Sigmoid colon (tissue), 7 donors: Measurements from ENCODE around the gene SEC62. TPM values are rescaled to one million over a fixed set of nuclear protein-coding genes. Genes with fewer than 3 reads are reported as not detected.

ENCODE experiments used
- DNase-seq: peaks from one replicate; pipeline ENCODE4 v3.0.0-alpha.2; 2019
- H3K27ac ChIP-seq, 4 donors: fragments of 200-600 bp; sonication (generic); one replicate each; pipeline ENCODE4 v1.5.1; 2016 to 2019; ENCODE audit warnings: mild to moderate bottlenecking in 1 of 4
- H3K27me3 ChIP-seq, 3 donors: fragments of 200-600 bp; sonication (generic); one replicate each; pipeline ENCODE4 v1.5.1; 2019; ENCODE audit warnings: mild to moderate bottlenecking in 1 of 3
- H3K36me3 ChIP-seq, 4 donors: fragments of 200-600 bp; sonication (generic); one replicate each; pipeline ENCODE4 v1.5.1; 2016 to 2019
- H3K4me1 ChIP-seq, 4 donors: fragments of 200-600 bp; sonication (generic); one replicate each; pipeline ENCODE4 v1.5.1; 2017 to 2019
- H3K4me3 ChIP-seq, 4 donors: fragments of 200-600 bp; sonication (generic); one replicate each; pipeline ENCODE4 v1.5.1; 2017 to 2019; ENCODE audit warnings: mild to moderate bottlenecking in 2 of 4, moderate library complexity in 1 of 4
- H3K9me3 ChIP-seq, 4 donors: fragments of 200-600 bp in 3 of 4; sonication (generic) in 3 of 4; one replicate each; pipeline versions ENCODE4 v1.5.1 to v1.6.1; 2013 to 2019
- CTCF ChIP-seq, 4 experiments: fragments of 450-650 bp in 3 of 4; fragments of 200-600 bp in 1 of 4; IDR thresholded peaks; one replicate each; pipeline ENCODE4 v1.5.1; 2016 to 2019; ENCODE audit warnings: antibody characterized with exemption in 4 of 4, mild to moderate bottlenecking in 3 of 4, moderate library complexity in 2 of 4
- EP300 ChIP-seq, 4 donors: sonication (generic); formaldehyde crosslinking; IDR thresholded peaks; one replicate each; pipeline ENCODE4 v1.6.1; 2017; ENCODE audit warnings: antibody characterized with exemption in 4 of 4
- POLR2A ChIP-seq, 2 donors: fragments of 450-650 bp; IDR thresholded peaks; one replicate each; pipeline ENCODE4 v1.6.1; 2016; ENCODE audit warnings: antibody characterized with exemption in 2 of 2, mild to moderate bottlenecking in 2 of 2, moderate library complexity in 2 of 2
- POLR2AphosphoS5 ChIP-seq, 4 donors: sonication (generic); formaldehyde crosslinking; IDR thresholded peaks; one replicate each; pipeline ENCODE4 v1.6.1; 2017; ENCODE audit warnings: antibody characterized with exemption in 4 of 4
- WGBS, 2 donors: extraction: QIAGEN DNeasy Blood & Tissue Kit; methylation state at CpG; one replicate each; pipeline ENCODE4 v1.1.7; 2013; 5-methylcytosine and 5-hydroxymethylcytosine counted together
- intact Hi-C: fragments of 100-400 bp; cut with DNase I; formaldehyde crosslinking; loops from one replicate; pipeline ENCODE4 v1.15.1; 2023
- polyA plus RNA-seq, 3 donors: library from polyadenylated mRNA; stranded (reverse); fragments of 200-250 nt; gene quantifications; one replicate each; pipeline ENCODE4 v1.2.3, GENCODE V29; 2013
- total RNA-seq, 4 donors: library from RNA; depleted of rRNA; stranded (reverse); fragments of >200 nt; gene quantifications; one replicate each; pipeline ENCODE4 v1.1.0, GENCODE V29; 2016
- donor health status: healthy with polysubstance abuse.
- donor health status: Bipolar disorder and iron deficiency.
- donor health status: healthy.

Gene SEC62
- total and polyA plus RNA-seq, 7 donors: 15.0 to 82.6 (median 77.7) TPM

- no peaks in the 10 kb centered on the region for H3K9me3 ChIP-seq
- H3K4me1 ChIP-seq: no peaks in the 10 kb centered on the region
- WGBS, 2 donors: 43 to 53% methylated on average over 6 of the region's 6 CpGs
- intact Hi-C loops: no loop called here
- no peaks in the 10 kb centered on the region for H3K27me3 ChIP-seq
- DNase-seq: no peak
- no peak overlapping the region for H3K4me3 ChIP-seq
- no peak overlapping the region for H3K27ac ChIP-seq
- TF ChIP-seq POLR2A (IDR thresholded peaks at IDR 0.05) (no peak), POLR2AphosphoS5 (IDR thresholded peaks at IDR 0.05) (no peak), EP300 (IDR thresholded peaks at IDR 0.05) (no peak), CTCF (IDR thresholded peaks at IDR 0.05) (no peak)
- H3K36me3 ChIP-seq: no peaks in the 10 kb centered on the region
Measured at GRCh38 chr3:169954142-169954756, 12.4 kb upstream of the SEC62 start.

GRCh38 chr3:169955406-169955805 is 11.2 kb upstream of the SEC62 start:
- no peak for DNase-seq
- Histone ChIP-seq H3K27me3 (no peaks in the 10 kb centered on the region), H3K27ac (no peak overlapping the region), H3K9me3 (no peaks in the 10 kb centered on the region), H3K36me3 (no peaks in the 10 kb centered on the region), H3K4me1 (no peaks in the 10 kb centered on the region), H3K4me3 (no peak overlapping the region)
- intact Hi-C loops: no loop called here
- no peak for TF ChIP-seq POLR2AphosphoS5 (IDR thresholded peaks at IDR 0.05)
- TF ChIP-seq POLR2A (IDR thresholded peaks at IDR 0.05): no peak
- WGBS, 2 donors: 92 to 93% methylated on average over 2 of the region's 2 CpGs

GRCh38 chr3:169964176-169964575 is 2.4 kb upstream of the SEC62 start:
- WGBS, 2 donors: 77 to 87% methylated on average over 2 of the region's 2 CpGs
- no peak overlapping the region for H3K4me3 ChIP-seq
- no peak overlapping the region for H3K27ac ChIP-seq
- TF ChIP-seq POLR2A (IDR thresholded peaks at IDR 0.05) (no peak), CTCF (IDR thresholded peaks at IDR 0.05) (no peak), POLR2AphosphoS5 (IDR thresholded peaks at IDR 0.05) (no peak), EP300 (IDR thresholded peaks at IDR 0.05) (no peak)
- DNase-seq: no peak
- no peaks in the 10 kb centered on the region for H3K36me3 ChIP-seq
- H3K27me3 ChIP-seq: no peaks in the 10 kb centered on the region
- peaks cover 0 to 25% (median 18%) of the 10 kb centered on the region in 4 donors for H3K4me1 ChIP-seq
- intact Hi-C loops: no loop called here
- H3K9me3 ChIP-seq: no peaks in the 10 kb centered on the region

GRCh38 chr3:169965562-169966427 is 812 bp upstream of the SEC62 start:
- intact Hi-C loops: loop anchor here (1.0 to 5.0 kb wide), 5 partner anchors 102 to 818 kb away; partner anchors contain the start of genes MYNN, SKIL and TERC
- Histone ChIP-seq H3K27ac (peak overlapping the region; percentile 95 to 99 (median 98)), H3K27me3 (no peaks in the 10 kb centered on the region), H3K36me3 (no peaks in the 10 kb centered on the region), H3K4me3 (peak overlapping the region; percentile 84 to 96 (median 90)), H3K9me3 (no peaks in the 10 kb centered on the region), H3K4me1 (peaks cover 0 to 41% (median 27%) of the 10 kb centered on the region in 4 donors)
- WGBS, 2 donors: 36 to 60% methylated on average over 21 of the region's 21 CpGs
- no peak for TF ChIP-seq POLR2AphosphoS5 (IDR thresholded peaks at IDR 0.05)
- no peak for TF ChIP-seq CTCF (IDR thresholded peaks at IDR 0.05)
- TF ChIP-seq POLR2A (IDR thresholded peaks at IDR 0.05): no peak
- no peak for TF ChIP-seq EP300 (IDR thresholded peaks at IDR 0.05)
- DNase-seq: no peak
